Activated CD8-positive, alpha-beta memory T cell treated with anti-CD3 and anti-CD28 coated beads, Interleukin-2, amount 50 U/mL, for 24 hours (primary cell): ENCODE data around the gene SERPINB7.

Experiments used
- DNase-seq: peaks from one replicate; pipeline ENCODE4 v3.0.0-alpha.2; 2020; ENCODE audit errors: extremely low read depth

The SERPINB7 gene

DNA sequence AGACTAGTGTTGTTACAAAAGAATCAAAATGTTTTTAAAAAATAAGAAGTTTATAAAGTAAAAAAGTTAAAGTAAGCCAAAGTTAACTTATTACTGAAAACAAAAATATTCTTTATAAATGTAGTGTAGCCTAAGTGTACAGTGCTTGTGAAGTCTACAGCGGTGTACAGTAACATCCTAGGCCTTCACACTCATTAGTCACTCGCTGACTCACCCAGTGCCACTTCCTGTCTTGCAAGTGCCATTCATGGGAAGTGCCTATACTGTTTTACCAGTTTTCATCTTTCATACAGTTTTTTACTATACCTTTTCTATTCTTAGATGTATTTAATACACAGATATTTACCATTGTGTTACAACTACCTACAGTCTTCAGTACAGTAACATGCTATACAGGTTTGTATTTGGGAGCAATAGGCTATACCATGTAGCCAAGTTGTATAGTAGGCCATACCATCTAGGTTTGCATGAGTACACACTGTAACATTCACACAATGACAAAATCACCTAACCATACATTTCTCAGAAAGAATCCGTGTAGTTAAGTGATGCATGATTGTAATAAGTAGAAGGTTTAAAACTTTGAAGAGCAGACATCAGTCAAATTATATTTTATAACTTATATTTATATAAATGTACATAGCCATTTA is 13.4 kb downstream of the SERPINB7 start:
- peak; percentile 32 for DNase-seq

DNA sequence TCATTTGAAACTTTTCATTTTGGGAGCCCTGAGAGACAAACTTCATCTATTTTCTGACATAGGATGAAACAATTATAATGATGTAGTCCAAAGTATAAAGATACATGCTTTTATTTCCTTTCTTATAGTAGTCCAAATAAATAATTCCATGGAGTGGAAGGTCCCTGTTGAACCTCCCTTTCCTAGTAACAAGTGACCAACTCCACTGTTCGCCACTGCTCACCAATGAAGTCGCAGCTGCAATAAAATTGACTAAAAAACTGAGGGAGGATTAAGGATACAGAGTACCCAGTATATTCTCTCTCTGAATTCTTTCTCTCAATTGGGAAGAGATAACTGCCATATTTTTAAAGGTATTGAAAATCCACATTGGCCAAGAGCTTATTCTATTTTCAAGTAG is 14.1 kb downstream of the SERPINB7 start:
- DNase-seq: no peak

GRCh38 chr18:63795606-63796005 is 20.4 kb downstream of the SERPINB7 start:
- DNase-seq: no peak

DNA sequence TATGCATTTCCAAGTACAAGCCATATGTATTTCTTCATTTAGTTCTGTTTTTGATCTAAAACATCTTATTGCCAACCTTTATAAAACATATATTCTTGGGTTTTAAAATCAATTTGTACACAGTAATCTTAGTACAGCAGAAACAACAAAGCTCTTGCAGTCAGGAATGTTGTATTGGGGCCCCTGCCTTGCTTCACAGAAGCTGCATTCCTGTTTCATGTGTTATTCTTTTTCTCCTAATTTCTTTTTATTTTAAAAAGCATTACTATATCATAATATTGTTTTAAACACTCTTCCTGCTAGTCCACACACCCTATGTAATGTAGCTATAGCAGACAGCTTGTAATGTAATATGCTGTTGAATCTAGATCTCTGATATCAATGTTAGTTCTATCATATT is 24.0 kb downstream of the SERPINB7 start:
- DNase-seq: no peak

DNA sequence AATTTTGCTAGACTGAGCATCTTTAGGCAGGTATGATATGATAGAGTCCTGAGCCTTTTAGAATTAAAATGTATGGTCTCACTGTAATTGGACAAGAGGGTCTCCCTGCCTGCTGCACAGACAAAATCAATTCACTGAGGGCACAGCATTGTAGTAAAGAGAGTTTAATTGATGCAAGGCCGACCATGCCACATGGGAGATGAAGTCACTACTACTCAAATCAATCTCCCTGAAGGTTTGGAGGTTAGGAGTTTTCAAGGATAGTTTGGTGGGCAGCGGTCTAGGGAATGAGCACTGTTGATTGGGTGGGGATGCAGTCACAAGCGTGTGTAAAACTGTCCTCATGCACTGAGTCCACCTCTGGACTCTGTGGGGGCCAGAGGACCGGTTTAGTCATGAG is 26.1 kb downstream of the SERPINB7 start:
- no peak for DNase-seq

DNA sequence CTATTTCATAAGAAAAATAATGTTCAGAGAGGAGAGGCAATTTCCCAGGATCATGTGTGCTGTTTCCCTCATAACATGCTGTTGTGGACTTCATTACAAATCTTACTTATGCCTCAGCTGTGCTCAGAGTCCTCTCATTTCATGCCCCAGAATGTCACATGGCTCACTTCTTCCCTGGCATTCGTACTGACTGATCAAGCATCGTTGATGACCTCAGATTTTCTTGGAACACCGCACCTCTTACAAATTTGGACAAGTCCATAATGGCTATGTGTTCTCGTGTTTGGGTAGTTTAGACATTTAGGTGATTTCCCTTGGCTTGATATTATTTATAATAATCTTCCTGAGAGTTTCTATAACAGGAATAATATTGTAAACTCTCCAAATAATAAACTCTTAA is 32.9 kb downstream of the SERPINB7 start:
- DNase-seq: no peak

- no peak for DNase-seq
These were observed 42.3 kb downstream of the SERPINB7 start for GRCh38 chr18:63817441-63818051.

DNA sequence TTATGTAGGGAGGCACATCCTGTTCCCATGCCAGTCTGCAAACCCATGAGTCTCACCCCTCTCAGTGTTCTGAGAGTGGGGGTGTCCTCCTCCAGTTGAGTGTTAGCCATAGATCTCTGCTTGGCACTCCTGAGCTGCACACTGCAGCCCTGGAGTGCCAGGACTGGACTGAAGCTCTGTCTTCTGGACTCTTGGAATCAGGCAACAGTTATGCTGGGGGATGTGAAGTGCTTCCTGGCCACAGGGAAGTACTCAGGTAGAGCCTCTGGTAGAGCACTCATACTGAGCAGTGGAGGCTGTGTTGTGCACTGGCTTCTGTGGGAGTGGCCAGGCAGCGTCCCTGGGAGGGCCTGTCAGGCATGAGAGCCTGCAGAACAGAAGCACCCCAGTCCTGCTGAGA is 43.0 kb downstream of the SERPINB7 start:
- no peak for DNase-seq

DNA sequence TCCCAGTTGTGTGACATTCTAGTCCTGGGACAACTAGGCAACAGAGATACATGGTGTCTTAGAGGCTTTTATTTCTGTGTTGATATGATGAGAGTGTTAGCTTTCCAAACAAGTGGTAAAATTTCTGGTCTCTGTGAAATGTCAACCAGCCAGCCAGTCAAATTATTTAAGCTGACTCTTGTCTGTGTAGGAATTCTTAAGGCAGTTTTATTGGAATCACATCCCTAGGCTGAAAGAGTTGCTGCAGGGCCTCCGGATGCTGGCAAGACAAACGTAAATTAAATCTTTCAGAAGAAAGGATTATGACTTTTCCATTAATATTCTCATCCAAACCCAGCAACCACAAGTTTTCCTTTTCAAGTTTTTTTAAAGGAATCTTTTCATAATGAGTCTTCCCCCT is 44.6 kb downstream of the SERPINB7 start:
- no peak for DNase-seq

DNA sequence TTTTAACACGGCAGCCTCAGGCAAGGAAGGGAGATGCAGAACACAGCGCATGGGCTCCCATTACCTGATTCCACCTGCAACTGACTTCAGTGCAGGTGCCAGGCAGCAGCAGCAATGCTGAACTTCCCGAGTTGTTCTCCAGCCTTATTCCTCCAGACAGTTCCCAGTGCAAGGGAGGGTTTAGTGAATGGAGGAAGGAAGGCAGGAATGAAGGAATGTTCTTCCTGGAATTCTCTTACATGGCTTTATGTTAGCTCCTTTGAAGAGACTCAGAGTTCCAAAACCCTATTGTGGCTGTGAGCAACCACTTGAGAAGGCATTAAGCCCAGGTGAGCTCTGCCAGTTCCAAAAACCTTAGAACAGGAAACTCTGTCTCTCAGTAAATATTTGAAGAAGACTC is 45.5 kb downstream of the SERPINB7 start:
- DNase-seq: no peak

DNA sequence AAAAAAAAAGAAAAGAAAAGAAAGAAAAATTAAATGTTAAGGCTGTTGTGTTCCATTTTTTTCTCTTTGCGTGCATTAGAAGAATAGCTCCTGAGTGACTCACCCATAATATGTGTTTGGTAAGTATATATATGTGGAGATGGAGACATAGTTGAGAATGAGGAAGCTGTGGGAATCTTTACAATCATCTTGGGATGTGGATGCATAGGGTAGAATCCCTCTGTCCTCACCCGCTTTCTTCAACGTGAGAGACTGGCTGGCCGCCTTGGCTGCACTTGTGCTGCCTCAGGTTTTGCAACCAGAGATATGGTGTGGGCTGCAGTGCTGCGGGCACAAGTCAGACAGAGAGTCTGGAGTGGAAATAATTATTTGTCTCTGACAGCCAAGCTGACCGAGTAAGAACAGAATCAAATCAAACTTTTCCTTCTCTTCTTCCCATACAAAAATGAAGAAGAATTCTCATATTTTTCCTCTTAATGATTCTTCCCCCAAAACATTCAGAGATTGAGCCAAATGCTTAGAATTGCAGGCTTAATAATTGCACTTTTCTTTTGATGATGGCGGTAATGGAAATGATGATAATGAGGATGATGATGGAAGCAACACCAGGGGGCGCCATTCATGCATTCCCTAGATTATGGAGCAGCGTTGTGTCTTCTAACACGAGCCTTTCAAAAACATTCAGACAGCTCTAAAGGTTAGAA is 48.5 kb downstream of the SERPINB7 start:
- no peak for DNase-seq

DNA sequence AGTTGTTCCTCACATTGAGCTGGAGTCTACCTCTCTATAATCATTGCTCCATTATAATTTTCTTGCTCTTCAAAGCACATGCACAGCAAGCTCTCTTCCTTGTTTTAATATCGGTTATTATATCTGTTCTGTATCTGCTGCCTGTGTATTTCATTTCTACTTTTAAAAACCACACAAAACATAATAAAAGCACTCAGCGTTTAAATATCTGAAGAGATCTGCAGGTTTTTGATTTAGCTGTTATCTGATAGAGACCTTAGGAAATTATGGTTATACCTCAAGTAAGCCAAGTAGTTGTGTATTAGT is 49.0 kb downstream of the SERPINB7 start:
- DNase-seq: no peak

DNA sequence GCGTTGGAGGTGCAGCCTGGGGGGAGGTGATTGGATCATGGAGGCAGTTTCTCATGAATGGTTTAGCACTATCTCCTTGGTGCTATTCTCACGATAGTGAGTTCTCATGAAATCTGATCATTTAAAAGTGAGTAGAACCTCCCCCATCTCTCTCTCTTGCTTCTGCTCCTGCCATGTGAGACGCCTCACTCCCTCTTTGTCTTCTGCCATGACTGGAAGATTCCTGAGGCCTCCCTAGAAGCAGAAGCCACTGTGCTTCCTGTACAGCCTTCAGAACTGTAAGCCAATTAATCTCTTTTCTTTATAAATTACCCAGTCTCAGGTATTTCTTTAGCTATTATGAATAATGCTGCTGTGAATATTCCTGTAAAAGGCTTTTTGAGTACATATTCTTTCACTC is 52.9 kb downstream of the SERPINB7 start:
- no peak for DNase-seq

DNA sequence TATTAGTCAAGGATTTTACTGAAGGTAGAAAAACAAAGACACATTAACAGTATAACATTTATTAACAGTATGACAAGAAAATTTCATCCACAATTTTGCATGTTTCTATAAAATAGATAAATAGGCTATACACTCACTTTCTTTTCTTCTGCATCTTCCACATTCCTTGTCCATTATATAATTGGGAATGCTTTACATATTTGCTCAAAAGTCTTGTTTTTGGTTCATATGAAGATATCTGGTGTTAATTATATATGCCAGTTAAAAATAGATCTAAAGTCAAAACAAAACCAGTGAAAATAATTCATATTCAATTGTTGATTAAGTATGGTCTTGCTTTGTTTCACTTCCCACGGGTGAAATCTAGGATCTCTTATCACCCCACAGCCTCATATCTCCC is 53.4 kb downstream of the SERPINB7 start:
- no peak for DNase-seq

GRCh38 chr18:63829886-63830285 is 54.7 kb downstream of the SERPINB7 start:
- DNase-seq: no peak

GRCh38 chr18:63831080-63831788 is 56.0 kb downstream of the SERPINB7 start:
- DNase-seq: no peak

GRCh38 chr18:63832470-63832869 is 57.3 kb downstream of the SERPINB7 start:
- no peak for DNase-seq

GRCh38 chr18:63834471-63835113 is 59.4 kb downstream of the SERPINB7 start:
- DNase-seq: no peak

DNA sequence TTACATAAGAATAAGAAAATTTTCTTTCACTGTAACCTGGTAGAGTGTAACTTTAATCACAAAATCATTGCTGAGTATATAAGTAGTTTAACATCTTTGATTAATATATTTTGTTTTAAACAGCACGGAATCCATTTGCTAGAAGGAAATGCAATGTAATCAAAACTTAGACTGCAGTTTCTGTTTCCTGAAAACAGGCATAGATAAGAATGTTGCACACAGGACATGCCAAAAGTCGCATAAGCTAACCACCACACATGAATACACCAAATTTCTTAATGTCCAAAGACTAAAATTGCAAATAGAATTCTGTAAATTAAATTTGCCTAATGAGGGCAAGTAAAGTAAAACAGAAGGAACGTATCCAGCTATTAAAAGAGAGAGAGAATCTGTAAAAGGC is 61.2 kb downstream of the SERPINB7 start:
- DNase-seq: no peak

GRCh38 chr18:63837590-63837989 is 62.4 kb downstream of the SERPINB7 start:
- DNase-seq: no peak

GRCh38 chr18:63843008-63843407 is 67.8 kb downstream of the SERPINB7 start:
- no peak for DNase-seq

- no peak for DNase-seq
These were observed 69.0 kb downstream of the SERPINB7 start for GRCh38 chr18:63844254-63844653.
